NT2/D1 (cell line): Measurements from ENCODE around the gene KYNU.

Source experiments
- SUZ12 ChIP-seq: IDR thresholded peaks from 2 replicates; pipeline ENCODE4 v1.6.1; 2011; ENCODE audit not compliant: insufficient read length, insufficient read depth; ENCODE audit errors: extremely low read depth
- YY1 ChIP-seq: IDR thresholded peaks from 2 replicates; pipeline ENCODE4 v1.6.1; 2011; ENCODE audit not compliant: insufficient read length, insufficient read depth
- ZNF274 ChIP-seq: IDR thresholded peaks from 2 replicates; pipeline ENCODE4 v1.6.1; 2011; ENCODE audit warnings: mild to moderate bottlenecking, low read depth, low read length

DNA sequence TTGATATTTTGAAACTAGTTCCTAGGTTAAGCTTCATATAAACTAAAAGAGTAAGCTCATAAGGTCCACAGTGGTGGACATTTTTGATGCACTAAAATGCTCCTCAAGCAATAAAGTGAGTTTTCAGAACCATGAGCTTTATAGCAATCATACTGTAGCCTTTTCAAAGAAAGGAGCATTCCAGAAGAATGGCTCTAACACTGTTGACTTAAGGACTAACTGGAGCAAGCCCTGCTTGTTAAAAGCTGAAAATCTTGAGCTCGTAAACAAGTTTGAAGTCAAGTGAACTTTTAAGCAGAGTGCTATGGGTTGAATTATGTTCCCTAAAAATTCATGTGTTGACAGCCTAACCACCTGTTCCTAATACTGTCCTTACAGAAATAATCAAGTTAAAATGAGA is 38.0 kb downstream of the KYNU start:
- TF ChIP-seq SUZ12 (no peak), ZNF274 (no peak), YY1 (no peak)
